HuH-7.5 (cell line): ENCODE results near the gene NRIP1.

Source experiments
- DNase-seq: peaks from one replicate; pipeline ENCODE4 v3.0.0; 2011; ENCODE audit warnings: low spot score

Gene NRIP1

GRCh38 chr21:14916676-14917141 is 148.1 kb downstream of the NRIP1 start:
- DNase-seq = no peak

- DNase-seq = no peak
Measured at GRCh38 chr21:14913638-14914037, 151.2 kb downstream of the NRIP1 start.

GRCh38 chr21:14911351-14911750 is 153.4 kb downstream of the NRIP1 start:
- no peak for DNase-seq
